ENCODE results near the gene NAXD.
"Not testable (repeated sequence)": the region's sequence is repeated elsewhere in the genome, so short reads cannot be mapped to it uniquely, and the experiment has no call there.

The NAXD gene

GRCh38 chr13:110629735-110630134, 14.4 kb downstream of the NAXD start:
- no peak overlapping the region for H3K4me3 ChIP-seq (replicated peaks; ENCODE audit: insufficient read depth, low read length)
- H3K27me3 ChIP-seq (ENCODE audit: insufficient read depth, poor library complexity, severe bottlenecking): no peaks in the 10 kb centered on the region
- DNase-seq (ENCODE audit: low read depth in 1 of 2, low spot score in 1 of 2): no peak
- TF ChIP-seq SPI1 (IDR thresholded peaks at IDR 0.05; ENCODE audit: borderline replicate concordance, low read depth) (no peak), REST (IDR thresholded peaks at IDR 0.05; ENCODE audit: insufficient replicate concordance, low read depth) (no peak), GABPA (IDR thresholded peaks at IDR 0.05; ENCODE audit: low read depth) (no peak), POLR2AphosphoS5 (IDR thresholded peaks at IDR 0.05; ENCODE audit: low read depth) (no peak)
- TF ChIP-seq, protein P1, sequence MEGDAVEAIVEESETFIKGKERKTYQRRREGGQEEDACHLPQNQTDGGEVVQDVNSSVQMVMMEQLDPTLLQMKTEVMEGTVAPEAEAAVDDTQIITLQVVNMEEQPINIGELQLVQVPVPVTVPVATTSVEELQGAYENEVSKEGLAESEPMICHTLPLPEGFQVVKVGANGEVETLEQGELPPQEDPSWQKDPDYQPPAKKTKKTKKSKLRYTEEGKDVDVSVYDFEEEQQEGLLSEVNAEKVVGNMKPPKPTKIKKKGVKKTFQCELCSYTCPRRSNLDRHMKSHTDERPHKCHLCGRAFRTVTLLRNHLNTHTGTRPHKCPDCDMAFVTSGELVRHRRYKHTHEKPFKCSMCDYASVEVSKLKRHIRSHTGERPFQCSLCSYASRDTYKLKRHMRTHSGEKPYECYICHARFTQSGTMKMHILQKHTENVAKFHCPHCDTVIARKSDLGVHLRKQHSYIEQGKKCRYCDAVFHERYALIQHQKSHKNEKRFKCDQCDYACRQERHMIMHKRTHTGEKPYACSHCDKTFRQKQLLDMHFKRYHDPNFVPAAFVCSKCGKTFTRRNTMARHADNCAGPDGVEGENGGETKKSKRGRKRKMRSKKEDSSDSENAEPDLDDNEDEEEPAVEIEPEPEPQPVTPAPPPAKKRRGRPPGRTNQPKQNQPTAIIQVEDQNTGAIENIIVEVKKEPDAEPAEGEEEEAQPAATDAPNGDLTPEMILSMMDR (IDR thresholded peaks at IDR 0.05; ENCODE audit: insufficient read depth, low read length): no peak
- H3K27ac ChIP-seq (replicated peaks): no peak overlapping the region

- no peaks in the 10 kb centered on the region for H3K27me3 ChIP-seq (ENCODE audit: insufficient read depth, poor library complexity, severe bottlenecking)
- no peak overlapping the region for H3K27ac ChIP-seq (replicated peaks)
- no peak overlapping the region for H3K4me3 ChIP-seq (replicated peaks; ENCODE audit: insufficient read depth, low read length)
- no peak for DNase-seq (ENCODE audit: low read depth in 1 of 2, low spot score in 1 of 2)
- no peak for TF ChIP-seq SPI1 (IDR thresholded peaks at IDR 0.05; ENCODE audit: borderline replicate concordance, low read depth)
- no peak for TF ChIP-seq POLR2AphosphoS5 (IDR thresholded peaks at IDR 0.05; ENCODE audit: low read depth)
- TF ChIP-seq REST (IDR thresholded peaks at IDR 0.05; ENCODE audit: insufficient replicate concordance, low read depth): no peak
- TF ChIP-seq, protein P1 (IDR thresholded peaks at IDR 0.05; ENCODE audit: insufficient read depth, low read length): no peak
- TF ChIP-seq GABPA (IDR thresholded peaks at IDR 0.05; ENCODE audit: low read depth): no peak
Observed at GRCh38 chr13:110630566-110631119, 15.3 kb downstream of the NAXD start.

DNA sequence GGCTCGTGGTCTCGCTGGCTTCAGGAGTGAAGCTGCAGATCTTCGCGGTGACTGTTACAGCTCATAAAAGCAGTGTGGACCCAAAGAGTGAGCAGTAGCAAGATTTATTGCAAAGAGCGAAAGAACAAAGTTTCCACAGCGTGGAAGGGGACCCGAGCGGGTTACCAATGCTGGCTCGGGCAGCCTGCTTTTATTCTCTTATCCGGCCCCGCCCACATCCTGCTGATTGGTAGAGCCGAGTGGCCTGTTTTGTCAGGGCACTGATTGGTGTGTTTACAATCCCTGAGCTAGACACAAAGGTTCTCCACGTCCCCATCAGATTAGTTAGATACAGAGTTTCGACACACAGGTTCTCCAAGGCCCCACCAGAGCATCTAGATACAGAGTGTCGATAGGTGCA, 16.9 kb downstream of the NAXD start:
- not testable (repeated sequence) for H3K4me3 ChIP-seq (replicated peaks; ENCODE audit: insufficient read depth, low read length); H3K27ac ChIP-seq (replicated peaks); H3K27me3 ChIP-seq (ENCODE audit: insufficient read depth, poor library complexity, severe bottlenecking); DNase-seq (ENCODE audit: low read depth in 1 of 2, low spot score in 1 of 2)

GRCh38 chr13:110633776-110634175, 18.4 kb downstream of the NAXD start:
- no peak overlapping the region for H3K4me3 ChIP-seq (replicated peaks; ENCODE audit: insufficient read depth, low read length)
- no peak for DNase-seq (ENCODE audit: low read depth in 1 of 2, low spot score in 1 of 2)
- H3K27me3 ChIP-seq (ENCODE audit: insufficient read depth, poor library complexity, severe bottlenecking): no peaks in the 10 kb centered on the region
- TF ChIP-seq SPI1 (IDR thresholded peaks at IDR 0.05; ENCODE audit: borderline replicate concordance, low read depth): no peak
- TF ChIP-seq, protein P1 (IDR thresholded peaks at IDR 0.05; ENCODE audit: insufficient read depth, low read length): no peak
- TF ChIP-seq POLR2AphosphoS5 (IDR thresholded peaks at IDR 0.05; ENCODE audit: low read depth): no peak
- TF ChIP-seq GABPA (IDR thresholded peaks at IDR 0.05; ENCODE audit: low read depth): no peak
- TF ChIP-seq REST (IDR thresholded peaks at IDR 0.05; ENCODE audit: insufficient replicate concordance, low read depth): no peak
- no peak overlapping the region for H3K27ac ChIP-seq (replicated peaks)
